Ramos (cell line): ENCODE results near the gene ZMYND19.
"Not testable (repeated sequence)": the region's sequence is repeated elsewhere in the genome, so short reads cannot be mapped to it uniquely, and the experiment has no call there.

Experiments
- in situ Hi-C: fragments of 300-500 bp; cut with MboI; formaldehyde crosslinking; loops from one replicate; pipeline ENCODE4 v1.14.3; 2022; ENCODE audit warnings: low sequenced_read_pairs; ENCODE audit not compliant: unreplicated experiment

ZMYND19 gene

GRCh38 chr9:137614631-137615386 lies 24.5 kb upstream of the ZMYND19 start:
- in situ Hi-C loops = no loop called here

DNA sequence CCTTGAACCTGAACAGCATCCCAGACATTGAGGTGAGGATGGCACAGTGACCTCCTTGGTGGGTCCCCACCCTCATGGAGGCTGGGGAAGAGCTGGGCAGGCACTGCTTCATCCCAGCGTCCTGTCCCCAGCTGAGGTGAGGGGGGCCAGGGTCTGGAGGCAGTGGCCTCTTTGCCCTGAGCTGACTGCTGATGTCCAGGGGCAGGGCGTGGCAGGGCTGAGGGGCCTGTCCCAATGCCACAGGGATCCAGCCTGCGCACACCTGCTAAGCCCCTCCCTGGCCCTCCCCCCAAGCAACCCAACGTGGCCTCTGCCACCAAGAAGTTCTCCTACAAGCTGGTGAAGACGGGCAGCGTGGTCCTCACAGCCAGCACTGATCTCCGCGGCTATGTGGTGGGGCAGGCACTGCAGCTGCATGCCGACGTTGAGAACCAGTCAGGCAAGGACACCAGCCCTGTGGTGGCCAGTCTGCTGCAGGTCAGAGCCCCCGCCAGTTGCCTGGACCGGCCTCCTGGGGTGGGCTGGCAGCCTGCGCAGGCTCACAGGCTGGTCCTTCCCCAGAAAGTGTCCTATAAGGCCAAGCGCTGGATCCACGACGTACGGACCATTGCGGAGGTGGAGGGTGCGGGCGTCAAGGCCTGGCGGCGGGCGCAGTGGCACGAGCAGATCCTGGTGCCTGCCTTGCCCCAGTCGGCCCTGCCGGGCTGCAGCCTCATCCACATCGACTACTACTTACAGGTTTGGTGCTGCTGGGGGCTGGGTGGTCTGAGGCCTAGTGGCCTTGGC lies 23.6 kb upstream of the ZMYND19 start:
- in situ Hi-C loops = no loop called here

DNA sequence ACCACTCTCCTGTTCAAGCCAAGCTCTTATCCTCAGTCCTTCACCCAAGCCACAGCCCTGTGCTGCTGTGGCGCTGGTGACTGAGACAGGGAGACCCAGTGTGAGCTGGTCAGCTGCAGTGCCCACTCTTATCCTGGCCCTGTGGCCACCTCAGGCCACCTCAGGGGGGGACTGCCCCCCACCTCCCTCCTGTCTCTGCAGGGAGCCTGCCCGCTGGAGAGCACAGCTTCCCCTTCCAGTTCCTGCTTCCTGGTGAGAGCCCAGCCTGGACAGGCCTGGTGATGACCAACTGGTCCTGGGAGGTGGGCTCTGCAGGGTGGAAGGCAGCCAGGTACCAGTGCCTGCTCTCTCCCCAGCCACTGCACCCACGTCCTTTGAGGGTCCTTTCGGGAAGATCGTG lies 22.9 kb upstream of the ZMYND19 start:
- in situ Hi-C loops = no loop called here

DNA sequence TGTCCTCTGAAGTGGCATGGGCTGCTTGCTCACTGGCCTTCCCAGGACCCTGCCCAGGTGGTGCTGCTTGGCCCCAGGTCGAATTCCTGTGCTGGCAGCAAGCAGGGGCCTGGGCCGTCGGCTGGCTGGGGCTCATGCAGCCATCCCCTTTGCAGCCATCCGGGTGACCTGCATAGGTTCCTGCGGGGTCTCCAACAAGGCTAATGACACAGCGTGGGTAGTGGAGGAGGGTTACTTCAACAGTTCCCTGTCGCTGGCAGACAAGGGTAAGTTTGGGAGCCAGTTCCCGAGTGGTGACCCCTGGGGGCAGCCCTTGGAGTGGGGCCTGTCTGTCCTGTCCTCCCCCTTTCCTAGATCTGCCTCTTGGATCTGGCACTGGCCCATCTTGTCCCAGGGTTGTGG lies 22.4 kb upstream of the ZMYND19 start:
- in situ Hi-C loops = no loop called here

DNA sequence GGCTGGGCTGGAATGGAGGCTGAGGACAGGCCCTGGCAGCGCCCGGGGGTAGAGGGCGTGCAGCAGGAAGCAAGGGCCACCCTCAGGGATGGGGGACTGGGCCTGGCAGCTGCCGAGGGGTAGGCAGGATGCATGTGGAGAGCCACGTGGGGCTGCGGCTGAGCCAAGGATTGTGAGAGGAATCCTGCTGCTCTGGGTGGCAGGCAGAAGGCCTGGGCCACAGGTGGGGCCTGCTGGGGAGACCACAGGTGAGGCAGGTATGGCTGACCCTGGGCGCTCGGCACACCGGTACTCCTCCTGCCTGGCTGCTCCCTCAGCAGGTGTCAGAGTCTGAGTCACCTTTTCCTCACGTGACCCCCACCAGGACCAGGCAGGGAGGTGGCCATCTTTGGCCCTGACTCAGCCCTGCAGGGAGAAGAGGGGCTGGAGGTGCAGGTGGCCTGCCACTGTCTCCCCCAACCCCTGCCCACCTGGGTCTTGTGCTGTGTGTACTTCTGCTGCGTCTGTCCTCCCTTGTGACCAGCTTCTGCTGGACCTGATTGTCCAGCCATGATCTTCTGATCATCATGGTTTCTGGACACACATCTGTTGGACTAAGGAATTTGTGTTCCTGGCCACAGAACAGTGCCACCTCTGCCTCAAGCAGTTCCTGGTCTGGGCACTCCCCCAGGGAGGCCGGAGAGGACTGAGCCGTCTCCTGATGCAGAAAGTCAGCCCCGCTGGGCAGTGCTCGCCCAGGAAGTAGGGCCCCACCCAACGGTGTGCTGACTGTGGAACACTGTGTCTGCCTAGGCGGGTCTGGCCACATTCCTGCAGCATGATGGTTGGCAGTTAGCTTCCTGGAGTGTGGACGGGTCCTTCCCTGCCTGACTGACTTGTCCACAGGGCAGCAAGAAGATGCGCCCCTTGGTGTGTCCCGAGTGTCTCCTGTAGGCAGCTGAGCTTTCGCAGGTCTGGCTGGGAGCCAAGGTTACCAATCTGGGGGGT lies 21.6 kb upstream of the ZMYND19 start:
- in situ Hi-C loops = no loop called here

- in situ Hi-C loops = no loop called here
These were observed 20.6 kb upstream of the ZMYND19 start for GRCh38 chr9:137610944-137611343.

- in situ Hi-C loops = no loop called here
These were observed 17.0 kb upstream of the ZMYND19 start for GRCh38 chr9:137607141-137607857.

- in situ Hi-C loops = no loop called here
These were observed 16.4 kb upstream of the ZMYND19 start for GRCh38 chr9:137606734-137607138.

GRCh38 chr9:137606005-137606621 lies 15.8 kb upstream of the ZMYND19 start:
- in situ Hi-C loops = no loop called here

DNA sequence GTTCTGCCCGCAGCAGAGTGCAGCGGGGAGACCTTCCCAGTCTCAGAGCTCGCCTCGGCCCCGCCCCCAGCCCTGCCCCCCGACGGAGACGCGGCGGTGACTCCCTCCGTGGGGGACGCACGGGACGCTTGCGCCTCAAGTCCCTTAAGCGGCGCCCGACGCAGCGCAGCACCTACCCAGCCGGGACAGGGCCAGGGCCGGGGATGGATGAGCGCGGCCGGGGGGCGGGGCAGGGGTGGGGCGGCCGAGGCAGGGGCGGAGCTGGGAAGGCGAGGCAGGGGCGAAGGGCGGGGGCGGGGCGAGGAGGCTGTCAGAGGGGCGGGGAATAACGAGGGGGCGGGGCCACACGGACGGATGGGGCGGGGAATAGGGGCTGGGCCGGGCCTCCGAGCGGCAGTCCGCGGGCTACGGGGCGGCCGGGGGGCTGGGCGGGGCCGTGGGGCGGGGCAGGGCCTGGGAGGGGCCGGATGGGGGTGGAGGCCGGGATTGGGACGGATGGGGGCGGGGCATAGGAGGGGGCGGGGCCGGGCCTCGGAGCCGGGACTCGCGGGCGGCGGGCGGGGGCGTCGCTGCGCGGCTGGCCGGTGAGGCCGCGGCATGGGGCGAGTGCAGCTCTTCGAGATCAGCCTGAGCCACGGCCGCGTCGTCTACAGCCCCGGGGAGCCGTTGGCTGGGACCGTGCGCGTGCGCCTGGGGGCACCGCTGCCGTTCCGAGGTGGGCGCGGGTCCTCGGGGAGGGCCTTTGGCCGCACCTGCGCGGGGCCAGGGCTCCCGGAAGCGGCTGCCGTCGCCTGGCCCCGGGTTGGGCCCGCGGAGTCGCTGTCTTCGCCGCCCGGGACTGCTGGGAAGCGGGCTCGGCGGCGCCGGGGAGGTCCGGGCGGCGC lies 15.1 kb upstream of the ZMYND19 start, which contains the start of gene ARRDC1:
Gene ARRDC1 (plus strand): TSS at position 566 of the 884 bp plus-strand sequence. CDS start 32 bp downstream, at position 598.
- in situ Hi-C loops = no loop called here

- in situ Hi-C loops = no loop called here
These were observed 14.2 kb upstream of the ZMYND19 start for GRCh38 chr9:137604345-137605086.

DNA sequence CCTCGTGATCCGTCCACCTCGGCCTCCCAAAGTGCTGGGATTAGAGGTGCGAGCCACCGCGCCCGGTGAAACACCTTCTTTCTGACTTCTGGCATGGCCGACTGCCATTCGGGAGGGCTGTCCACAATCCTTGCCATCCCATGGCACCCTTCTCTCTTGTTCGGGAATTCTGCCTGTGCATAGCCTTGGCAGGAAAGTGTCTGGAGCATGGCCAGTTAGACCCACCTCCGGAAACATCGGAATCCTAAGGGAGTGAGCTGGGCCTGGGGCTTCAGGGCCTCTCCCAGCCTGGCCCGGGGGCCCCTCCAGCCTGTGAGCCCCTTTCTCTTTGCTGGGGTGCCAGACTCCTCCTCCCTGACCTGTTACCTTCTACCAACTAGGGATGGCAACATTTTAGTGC lies 13.6 kb upstream of the ZMYND19 start:
- in situ Hi-C loops = no loop called here

DNA sequence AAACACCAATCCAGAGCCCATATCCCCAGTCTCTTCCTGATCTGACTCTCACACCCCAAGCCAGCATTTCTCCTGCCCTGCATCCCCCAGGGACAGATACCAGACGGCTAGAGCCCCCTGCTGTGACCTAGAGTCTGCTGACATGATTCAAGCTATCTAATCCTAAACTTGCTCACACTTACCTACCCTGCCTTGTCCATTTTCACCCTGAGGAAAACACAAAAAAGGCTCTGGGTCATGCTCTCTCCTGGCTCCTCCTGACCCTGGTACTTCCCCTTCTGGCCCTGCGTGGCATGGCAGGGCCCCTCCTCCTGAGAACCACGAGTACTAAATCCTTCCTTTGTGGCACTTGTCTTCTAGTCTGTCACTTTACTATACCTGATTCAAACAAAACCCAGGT lies 12.3 kb upstream of the ZMYND19 start:
- in situ Hi-C loops = no loop called here

DNA sequence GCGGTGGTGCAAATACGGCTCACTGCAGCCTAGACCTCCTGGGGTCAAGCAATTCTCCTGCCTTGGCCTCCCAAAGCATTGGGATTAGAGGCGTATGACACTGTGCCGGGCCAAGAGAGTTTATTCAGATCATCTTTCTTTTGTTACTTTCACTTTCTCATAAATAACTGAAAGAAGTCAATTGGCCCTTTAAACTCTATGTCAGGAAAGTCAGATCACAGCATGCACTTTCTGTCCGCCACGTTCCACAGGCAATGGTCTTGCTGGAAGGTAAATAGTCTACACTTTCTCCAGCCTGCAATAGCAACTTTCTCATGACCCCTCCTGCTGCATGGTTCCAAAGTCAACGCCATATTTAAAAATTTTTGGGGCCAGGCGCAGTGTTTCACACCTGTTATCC lies 8.6 kb upstream of the ZMYND19 start:
- in situ Hi-C loops = no loop called here

DNA sequence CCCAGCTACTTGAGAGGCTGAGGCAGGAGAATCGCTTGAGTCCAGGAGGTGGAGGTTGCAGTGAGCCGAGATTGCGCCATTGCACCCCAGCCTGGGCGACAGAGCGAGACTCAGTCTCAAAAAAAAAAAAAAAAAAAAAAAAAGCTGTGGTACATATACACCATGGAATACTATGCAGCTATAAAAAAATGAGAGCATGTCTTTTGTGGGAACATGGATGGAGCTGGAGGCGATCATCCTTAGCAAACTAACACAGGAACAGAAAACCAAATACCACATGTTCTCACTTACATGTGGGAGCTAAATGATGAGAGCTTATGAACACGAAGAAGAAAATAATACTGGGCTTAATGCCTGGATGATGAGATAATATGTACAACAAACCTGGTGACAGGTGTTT lies 6.3 kb upstream of the ZMYND19 start:
- in situ Hi-C loops = not testable (repeated sequence)

- in situ Hi-C loops = no loop called here
These were observed 2.9 kb upstream of the ZMYND19 start for GRCh38 chr9:137593176-137593575.

- in situ Hi-C loops = no loop called here
These were observed 2.5 kb upstream of the ZMYND19 start for GRCh38 chr9:137592767-137593166.

GRCh38 chr9:137590123-137590468 lies 216 bp downstream of the ZMYND19 start:
- in situ Hi-C loops = no loop called here
